ENCODE measurements around the gene FXYD2. TPM values are rescaled to one million over a fixed set of nuclear protein-coding genes. Genes with fewer than 3 reads are reported as not detected.

FXYD2 gene
- total RNA-seq, 4 donors from 2014 or later: 0.50 to 3.0 (median 1.2) TPM

DNA sequence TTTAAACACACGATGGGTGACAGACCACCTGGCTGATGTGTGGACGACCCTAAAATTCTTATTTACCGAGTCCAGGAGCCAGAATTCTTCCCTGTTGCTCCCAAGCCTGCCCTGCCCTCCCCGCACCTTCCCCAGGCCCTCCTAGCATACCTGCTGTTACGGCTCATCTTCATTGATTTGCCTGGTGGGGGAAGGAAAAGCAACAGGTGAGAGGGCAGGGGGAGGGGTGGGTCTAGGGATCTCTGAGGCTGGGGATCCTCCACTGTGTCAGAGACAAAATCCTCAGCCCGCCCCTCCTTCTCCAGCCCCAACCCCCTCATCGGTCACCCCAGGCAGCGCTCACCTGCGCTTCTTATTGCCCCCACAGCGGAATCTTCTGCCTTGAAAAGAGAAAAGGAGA is 4.0 kb downstream of the FXYD2 start:
- Histone ChIP-seq H3K36me3 (no peaks in the 10 kb centered on the region), H3K4me1 (peaks cover 0 to 78% (median 22%) of the 10 kb centered on the region in 3 donors), H3K27ac (no peak overlapping the region), H3K9me3 (no peaks in the 10 kb centered on the region), H3K27me3 (peaks cover 16% of the 10 kb centered on the region), H3K4me3 (no peak overlapping the region)
- TF ChIP-seq POLR2AphosphoS5 (IDR thresholded peaks at IDR 0.05) (no peak), EP300 (IDR thresholded peaks at IDR 0.05) (no peak), POLR2A (IDR thresholded peaks at IDR 0.05) (no peak)
- TF ChIP-seq, protein P1, sequence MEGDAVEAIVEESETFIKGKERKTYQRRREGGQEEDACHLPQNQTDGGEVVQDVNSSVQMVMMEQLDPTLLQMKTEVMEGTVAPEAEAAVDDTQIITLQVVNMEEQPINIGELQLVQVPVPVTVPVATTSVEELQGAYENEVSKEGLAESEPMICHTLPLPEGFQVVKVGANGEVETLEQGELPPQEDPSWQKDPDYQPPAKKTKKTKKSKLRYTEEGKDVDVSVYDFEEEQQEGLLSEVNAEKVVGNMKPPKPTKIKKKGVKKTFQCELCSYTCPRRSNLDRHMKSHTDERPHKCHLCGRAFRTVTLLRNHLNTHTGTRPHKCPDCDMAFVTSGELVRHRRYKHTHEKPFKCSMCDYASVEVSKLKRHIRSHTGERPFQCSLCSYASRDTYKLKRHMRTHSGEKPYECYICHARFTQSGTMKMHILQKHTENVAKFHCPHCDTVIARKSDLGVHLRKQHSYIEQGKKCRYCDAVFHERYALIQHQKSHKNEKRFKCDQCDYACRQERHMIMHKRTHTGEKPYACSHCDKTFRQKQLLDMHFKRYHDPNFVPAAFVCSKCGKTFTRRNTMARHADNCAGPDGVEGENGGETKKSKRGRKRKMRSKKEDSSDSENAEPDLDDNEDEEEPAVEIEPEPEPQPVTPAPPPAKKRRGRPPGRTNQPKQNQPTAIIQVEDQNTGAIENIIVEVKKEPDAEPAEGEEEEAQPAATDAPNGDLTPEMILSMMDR (IDR thresholded peaks at IDR 0.05): no peak
- 86 to 88% methylated on average over 6 to 9 of the region's 10 CpGs for WGBS, 2 donors (ENCODE audit: low coverage in 1 of 2)
- no peak for ATAC-seq

DNA sequence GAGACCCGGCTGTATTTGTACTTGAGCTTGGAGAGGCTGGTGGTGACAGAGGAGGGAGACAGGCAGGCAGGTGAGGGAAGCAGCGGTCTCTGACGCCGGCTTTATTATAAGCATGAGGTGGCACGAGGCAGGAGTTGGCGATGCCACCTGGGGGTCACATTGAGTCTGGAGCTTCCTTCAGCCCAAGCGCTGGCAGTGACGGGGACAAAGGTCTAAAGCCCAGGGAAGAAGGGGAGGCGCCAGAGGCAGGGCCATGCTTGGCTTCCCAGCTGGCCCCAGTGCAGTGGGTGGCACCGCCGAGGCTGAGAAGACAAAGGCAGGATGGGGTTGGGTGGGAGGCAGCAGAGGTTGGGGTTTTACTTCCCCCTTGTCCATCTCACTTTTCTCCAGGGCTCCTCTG is 4.5 kb downstream of the FXYD2 start:
- Histone ChIP-seq H3K4me3 (no peak overlapping the region), H3K27me3 (peaks cover 16% of the 10 kb centered on the region), H3K9me3 (no peaks in the 10 kb centered on the region), H3K4me1 (peaks cover 0 to 78% (median 22%) of the 10 kb centered on the region in 3 donors), H3K36me3 (no peaks in the 10 kb centered on the region), H3K27ac (no peak overlapping the region)
- ATAC-seq: no peak
- WGBS, 2 donors (ENCODE audit: low coverage in 1 of 2): 92 to 96% methylated on average over 2 to 9 of the region's 11 CpGs
- no peak for TF ChIP-seq POLR2AphosphoS5 (IDR thresholded peaks at IDR 0.05)

DNA sequence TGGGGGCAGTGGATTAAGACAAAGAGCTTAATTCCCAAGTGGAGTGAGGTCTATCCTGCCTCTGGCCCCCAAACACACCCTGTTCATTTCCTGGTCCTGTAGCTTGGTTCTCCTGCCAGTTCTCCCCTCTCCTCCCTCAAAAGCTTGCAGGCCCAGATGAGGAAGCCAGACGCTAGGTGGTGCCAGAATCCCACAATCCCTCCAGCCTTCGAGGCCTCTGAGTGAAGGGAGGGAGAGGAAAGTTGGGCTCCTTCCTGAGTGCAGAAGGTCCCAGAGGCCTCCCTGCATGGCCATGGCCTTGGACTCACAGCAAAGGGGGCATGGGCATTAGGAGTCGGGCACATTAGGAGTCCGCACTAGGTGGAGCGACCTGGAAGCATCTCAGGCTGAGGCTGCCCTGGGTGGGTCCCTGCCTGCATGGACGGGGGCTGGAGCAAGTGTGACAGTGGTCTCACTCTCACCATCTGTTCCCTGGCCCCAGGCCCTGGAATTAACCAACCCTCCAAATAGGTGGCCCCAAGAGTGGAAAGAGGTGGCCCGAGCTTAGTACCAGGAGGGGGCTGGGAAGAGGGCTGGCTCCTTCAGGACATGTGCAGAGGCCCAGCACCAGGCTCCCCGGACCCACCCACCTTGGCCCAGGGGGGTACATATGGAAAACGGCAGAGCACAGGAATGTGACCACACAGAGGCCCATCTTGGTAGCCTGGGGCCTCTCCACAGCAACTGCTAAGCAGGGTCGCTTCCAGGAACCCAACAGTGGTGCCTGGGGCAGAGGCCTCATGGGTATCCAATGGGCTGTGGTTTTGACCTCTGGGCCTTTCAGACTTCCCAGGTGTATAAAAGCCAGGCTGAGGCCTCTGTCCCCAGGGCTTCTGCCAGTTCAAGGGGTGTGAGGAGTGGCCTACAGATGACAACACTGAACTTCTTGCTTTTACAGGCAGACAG is 5.2 kb downstream of the FXYD2 start:
- H3K4me1 ChIP-seq: peaks cover 0 to 78% (median 19%) of the 10 kb centered on the region in 3 donors
- ATAC-seq: no peak

DNA sequence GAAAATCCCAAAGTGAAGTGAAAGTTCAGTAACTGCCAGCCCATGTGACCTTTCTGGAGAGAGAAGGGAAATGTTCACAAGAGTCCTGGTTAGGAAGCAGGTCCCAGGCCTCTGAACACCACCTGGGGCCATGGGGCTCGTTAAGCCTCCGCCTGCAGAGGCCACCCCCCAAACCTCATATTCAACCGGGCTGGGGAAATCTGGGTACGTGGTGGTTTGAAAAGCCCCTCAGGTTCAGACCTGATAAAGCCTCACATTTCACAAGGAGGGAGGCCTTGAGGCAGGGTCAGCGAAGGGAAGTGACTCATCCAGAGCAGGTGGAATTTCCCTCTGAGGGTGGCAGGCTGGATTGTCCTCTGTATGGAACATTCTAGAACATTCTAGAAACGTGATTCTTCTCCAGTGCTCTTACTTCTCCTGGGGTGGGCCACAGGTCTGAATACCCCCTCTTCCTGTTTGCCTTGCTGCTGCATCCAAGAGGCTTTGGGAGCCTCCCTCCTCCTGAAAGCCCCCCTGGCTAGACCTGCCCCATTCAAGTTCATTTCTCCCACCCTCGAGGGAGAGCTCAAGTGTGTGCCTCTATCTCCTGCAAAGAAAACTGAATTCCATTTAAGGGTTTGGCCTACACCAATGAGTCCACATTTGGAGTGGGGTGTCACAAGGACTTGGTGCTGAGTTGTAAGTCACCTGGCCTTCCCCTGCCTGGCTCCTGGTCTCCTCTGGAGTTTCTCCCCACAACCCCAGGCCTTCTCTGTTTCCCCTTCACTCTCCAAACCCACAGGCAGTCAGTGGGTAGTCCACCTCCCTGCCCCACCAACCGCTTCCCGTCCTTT is 6.3 kb downstream of the FXYD2 start:
- ATAC-seq: no peak

More for the DNA sequence above, 5.2 kb downstream of the FXYD2 start:
- H3K27me3 ChIP-seq: peaks cover 19% of the 10 kb centered on the region
- H3K36me3 ChIP-seq: no peaks in the 10 kb centered on the region
- H3K4me3 ChIP-seq: no peak overlapping the region
- H3K27ac ChIP-seq: no peak overlapping the region
- WGBS, 2 donors (ENCODE audit: low coverage in 1 of 2): 100% methylated on average over 1 of the region's 10 CpGs; no CpG with 5 or more reads in 1 of the 2 donors
- TF ChIP-seq, protein P1 (IDR thresholded peaks at IDR 0.05): peak in 2 of 4 experiments; percentile 15 to 51
- TF ChIP-seq POLR2A (IDR thresholded peaks at IDR 0.05): no peak
- no peaks in the 10 kb centered on the region for H3K9me3 ChIP-seq

More for the DNA sequence above, 6.3 kb downstream of the FXYD2 start:
- Histone ChIP-seq H3K27me3 (peaks cover 21% of the 10 kb centered on the region), H3K27ac (peak overlapping the region in 2 of 4 donors; percentile 56 to 64), H3K4me3 (no peak overlapping the region), H3K36me3 (no peaks in the 10 kb centered on the region), H3K9me3 (no peaks in the 10 kb centered on the region), H3K4me1 (peaks cover 0 to 70% (median 12%) of the 10 kb centered on the region in 3 donors)
- TF ChIP-seq POLR2A (IDR thresholded peaks at IDR 0.05) (no peak), EP300 (IDR thresholded peaks at IDR 0.05) (no peak), POLR2AphosphoS5 (IDR thresholded peaks at IDR 0.05) (no peak)
- TF ChIP-seq, protein P1 (IDR thresholded peaks at IDR 0.05): no peak
- 45 to 48% methylated on average over 4 of the region's 9 CpGs for WGBS, 2 donors (ENCODE audit: low coverage in 1 of 2)
